SK-N-SH (cell line): ENCODE measurements around the gene NFIX. TPM values are rescaled to one million over a fixed set of nuclear protein-coding genes. Genes with fewer than 3 reads are reported as not detected.

Experiments
- CTCF ChIA-PET: fragments of 300-600, 350-600 bp; formaldehyde crosslinking; extraction: SDS; loops from one replicate; lab custom pipeline; 2021; lab: Yijun Ruan, JAX
- POLR2A ChIA-PET: fragments of 350-600 bp; sonication (Branson Sonifier 250); formaldehyde crosslinking; extraction: SDS; loops from one replicate; lab custom pipeline; 2020; ENCODE audit warnings: antibody characterized with exemption, inconsistent platforms; lab: Yijun Ruan, JAX
- DNase-seq: peaks from one replicate; pipeline ENCODE4 v3.0.0; 2012
- H2AFZ ChIP-seq: fragments of 200-600 bp; sonication (generic); 2 replicates; pipeline ENCODE4 v1.8.1; 2016; ENCODE audit warnings: antibody characterized with exemption, mild to moderate bottlenecking, low read depth
- H3F3A ChIP-seq: fragments of 200-600 bp; sonication (generic); replicated peaks from 2 replicates; pipeline ENCODE3; 2016; ENCODE audit warnings: antibody characterized with exemption, mild to moderate bottlenecking; ENCODE audit not compliant: insufficient read depth
- H3K27ac ChIP-seq, 2 experiments: fragments of 200-500 bp in 1 of 2; fragments of 200-600 bp in 1 of 2; sonication (Bioruptor generic) in 1 of 2; sonication (generic), shearing (Covaris generic) in 1 of 2; 2 replicates each; pipeline versions ENCODE4 v1.5.1 to v1.6.1; 2014 to 2016; ENCODE audit warnings: low read depth in 2 of 2, inconsistent platforms in 1 of 2, low read length in 1 of 2, mild to moderate bottlenecking in 1 of 2, mixed read lengths in 1 of 2
- H3K27me3 ChIP-seq: fragments of 200-600 bp; sonication (generic), shearing (Covaris generic); 2 replicates; pipeline ENCODE4 v1.6.1; 2016; ENCODE audit warnings: mixed run types; ENCODE audit not compliant: insufficient read depth
- H3K36me3 ChIP-seq, 2 experiments: fragments of 200-500 bp in 1 of 2; fragments of 200-600 bp in 1 of 2; sonication (Bioruptor generic) in 1 of 2; sonication (generic) in 1 of 2; replicated peaks in 1 of 2; 2 replicates each; pipeline versions ENCODE3 to v1.5.1; 2014 to 2016; ENCODE audit warnings: low read length in 1 of 2, mild to moderate bottlenecking in 1 of 2; ENCODE audit not compliant: insufficient read depth in 2 of 2, control insufficient read depth in 1 of 2
- H3K4me1 ChIP-seq, 2 experiments: fragments of 200-500 bp in 1 of 2; fragments of 200-600 bp in 1 of 2; sonication (Bioruptor generic) in 1 of 2; sonication (generic), shearing (Covaris generic) in 1 of 2; 2 replicates each; pipeline versions ENCODE4 v1.5.1 to v1.6.1; 2014 to 2016; ENCODE audit warnings: low read depth in 1 of 2, low read length in 1 of 2, mixed run types in 1 of 2; ENCODE audit not compliant: insufficient read depth in 2 of 2, control insufficient read depth in 1 of 2
- H3K4me2 ChIP-seq: fragments of 200-600 bp; sonication (generic), shearing (Covaris generic); 2 replicates; pipeline ENCODE4 v1.6.1; 2017; ENCODE audit warnings: mixed run types
- H3K4me3 ChIP-seq, 2 experiments: fragments of 200-500 bp in 1 of 2; fragments of 200-600 bp in 1 of 2; sonication (Bioruptor generic) in 1 of 2; sonication (generic), shearing (Covaris generic) in 1 of 2; 2 replicates each; pipeline versions ENCODE4 v1.5.1 to v1.8.1; 2014 to 2016; ENCODE audit warnings: low read depth in 2 of 2, inconsistent platforms in 1 of 2, low read length in 1 of 2, mild to moderate bottlenecking in 1 of 2, mixed read lengths in 1 of 2, moderate library complexity in 1 of 2
- H3K79me2 ChIP-seq: fragments of 200-600 bp; sonication (generic); 2 replicates; pipeline ENCODE4 v1.8.1; 2017; ENCODE audit warnings: mild to moderate bottlenecking; ENCODE audit not compliant: insufficient read depth
- H3K9ac ChIP-seq: fragments of 200-600 bp; sonication (generic); 2 replicates; pipeline ENCODE4 v1.6.1; 2017; ENCODE audit warnings: mixed run types
- H3K9me2 ChIP-seq: fragments of 200-600 bp; sonication (generic); 2 replicates; pipeline ENCODE4 v1.6.1; 2017; ENCODE audit warnings: mixed run types
- H3K9me3 ChIP-seq: fragments of 200-600 bp; sonication (generic); 2 replicates; pipeline ENCODE4 v1.6.1; 2017; ENCODE audit warnings: mixed run types, mild to moderate bottlenecking, moderate library complexity
- H4K20me1 ChIP-seq: fragments of 200-600 bp; sonication (generic); 2 replicates; pipeline ENCODE4 v1.6.1; 2017; ENCODE audit warnings: mild to moderate bottlenecking, mixed run types; ENCODE audit not compliant: insufficient read depth
- ELF1 ChIP-seq: IDR thresholded peaks from 2 replicates; pipeline ENCODE4 v1.4.0; 2012
- EP300 ChIP-seq, 2 experiments: IDR thresholded peaks; 2 replicates each; pipeline versions ENCODE4 v1.4.0 to v1.6.1; 2012; ENCODE audit warnings: borderline replicate concordance in 1 of 2, low read depth in 1 of 2, low read length in 1 of 2
- FOSL2 ChIP-seq: IDR thresholded peaks from 2 replicates; pipeline ENCODE4 v1.4.0; 2012; ENCODE audit warnings: low read depth, mild to moderate bottlenecking, moderate library complexity, borderline replicate concordance
- FOXJ3 ChIP-seq: sonication (generic); formaldehyde crosslinking; IDR thresholded peaks from 2 replicates; pipeline ENCODE4 v1.5.1; 2020; ENCODE audit warnings: mild to moderate bottlenecking, missing genetic modification reagents
- GABPA ChIP-seq: IDR thresholded peaks from 2 replicates; pipeline ENCODE4 v1.4.0; 2012; ENCODE audit warnings: low read depth, mild to moderate bottlenecking
- JUND ChIP-seq: IDR thresholded peaks from 2 replicates; pipeline ENCODE4 v1.4.0; 2012
- MAX ChIP-seq: IDR thresholded peaks from 2 replicates; pipeline ENCODE4 v1.4.0; 2012; ENCODE audit warnings: low read depth
- MEF2A ChIP-seq: IDR thresholded peaks from 2 replicates; pipeline ENCODE4 v1.4.0; 2012; ENCODE audit warnings: low read depth, borderline replicate concordance
- NFIC ChIP-seq: IDR thresholded peaks from 2 replicates; pipeline ENCODE4 v1.4.0; 2012; ENCODE audit warnings: borderline replicate concordance
- PBX3 ChIP-seq: IDR thresholded peaks from 2 replicates; pipeline ENCODE4; 2012
- RAD21 ChIP-seq: IDR thresholded peaks from 2 replicates; pipeline ENCODE4 v1.6.1; 2012; ENCODE audit warnings: mild to moderate bottlenecking, low read length
- RCOR1 ChIP-seq: fragments of 150-350 bp; IDR thresholded peaks from 2 replicates; pipeline ENCODE4 v1.6.1; 2017; ENCODE audit warnings: antibody characterized with exemption, low read length
- RFX5 ChIP-seq: IDR thresholded peaks from 2 replicates; pipeline ENCODE4 v1.6.1; 2012; ENCODE audit warnings: mild to moderate bottlenecking, improper control_type of control experiment, low read length
- SMC3 ChIP-seq: IDR thresholded peaks from 2 replicates; pipeline ENCODE4 v1.6.1; 2012; ENCODE audit warnings: low read depth, low read length, improper control_type of control experiment
- TCF12 ChIP-seq: IDR thresholded peaks from 2 replicates; pipeline ENCODE4 v1.4.0; 2012
- USF1 ChIP-seq: IDR thresholded peaks from 2 replicates; pipeline ENCODE4 v1.4.0; 2012; ENCODE audit warnings: low read depth, borderline replicate concordance
- USF2 ChIP-seq: fragments of 150-350 bp; IDR thresholded peaks from 2 replicates; pipeline ENCODE4 v1.6.1; 2017; ENCODE audit warnings: antibody characterized with exemption, low read length, low read depth, borderline replicate concordance
- ZBTB33 ChIP-seq: IDR thresholded peaks from 2 replicates; pipeline ENCODE4 v1.4.0; 2012; ENCODE audit warnings: low read depth, borderline replicate concordance
- WGBS: methylation state at CpG from one replicate; pipeline ENCODE4 v1.1.6; 2017; ENCODE audit warnings: low lambda C conversion rate; 5-methylcytosine and 5-hydroxymethylcytosine counted together
- polyA plus RNA-seq, 3 experiments: library from polyadenylated mRNA; depleted of rRNA; stranded (reverse); fragments of >200 nt; gene quantifications; 2 replicates each; pipeline ENCODE4 v1.2.3, GENCODE V29; 2012

The NFIX gene
- polyA plus RNA-seq, 1 of the 3 experiments (the other 2 are of a cell fraction): 14.8 TPM

GRCh38 chr19:12997179-12997966, 2.1 kb downstream of the NFIX start:
- no peak for DNase-seq
- CTCF ChIA-PET: interaction anchor here (1.0 to 2.5 kb wide), 6 partner anchors 14 to 97 kb away, joined by 3 to 12 read pairs (median 5); no protein-coding TSS in a partner anchor

GRCh38 chr19:12997967-12998940, 3.0 kb downstream of the NFIX start:
- H3F3A ChIP-seq: no peaks in the 10 kb centered on the region
- ChIA-PET POLR2A (no interaction called here), CTCF (interaction anchor here (1.0 to 2.5 kb wide), 7 partner anchors 15 to 96 kb away, joined by 3 to 12 read pairs (median 4); no protein-coding TSS in a partner anchor)
- H3K9me3 ChIP-seq: no peaks in the 10 kb centered on the region
- no peak overlapping the region for H3K4me2 ChIP-seq
- no peak overlapping the region for H3K27ac ChIP-seq
- no peak overlapping the region for H2AFZ ChIP-seq
- no peaks in the 10 kb centered on the region for H3K9me2 ChIP-seq
- peaks cover 9% of the 10 kb centered on the region; the same call in 1 of the 2 replicates for H4K20me1 ChIP-seq
- peaks cover 0 to 17% of the 10 kb centered on the region in 2 experiments; a peak in 1 of 4 replicates for H3K4me1 ChIP-seq
- DNase-seq: no peak
- H3K9ac ChIP-seq: no peak overlapping the region
- peaks cover 42% of the 10 kb centered on the region for H3K79me2 ChIP-seq
- no peaks in the 10 kb centered on the region for H3K27me3 ChIP-seq
- no peaks in the 10 kb centered on the region for H3K36me3 ChIP-seq
- WGBS: 94% methylated on average over 31 of the region's 32 CpGs
- H3K4me3 ChIP-seq: no peak overlapping the region
- no peak for TF ChIP-seq TCF12
- TF ChIP-seq PBX3: no peak
- no peak for TF ChIP-seq MEF2A
- no peak for TF ChIP-seq GABPA
- no peak for TF ChIP-seq MAX
- no peak for TF ChIP-seq NFIC
- TF ChIP-seq RAD21: no peak
- TF ChIP-seq RFX5: no peak
- TF ChIP-seq SMC3: no peak
- no peak for TF ChIP-seq ZBTB33
- TF ChIP-seq EP300 (IDR thresholded peaks at IDR 0.05; ENCODE audit: borderline replicate concordance in 1 of 2, low read depth in 1 of 2, low read length in 1 of 2): no peak
- no peak for TF ChIP-seq USF2

More at GRCh38 chr19:12997179-12997966, 2.1 kb downstream of the NFIX start:
- Histone ChIP-seq H4K20me1 (peaks cover 9% of the 10 kb centered on the region; the same call in 1 of the 2 replicates), H3K4me2 (peak overlapping the region; percentile 92), H3F3A (peaks cover 3% of the 10 kb centered on the region), H3K79me2 (peaks cover 40% of the 10 kb centered on the region), H3K27me3 (no peaks in the 10 kb centered on the region), H3K27ac (no peak overlapping the region), H3K4me3 (peak overlapping the region in 1 of 2 experiments; percentile 76; a peak in 1 of 4 replicates), H3K9me2 (no peaks in the 10 kb centered on the region), H3K9me3 (no peaks in the 10 kb centered on the region), H3K4me1 (peaks cover 0 to 17% of the 10 kb centered on the region in 2 experiments; a peak in 1 of 4 replicates), H3K9ac (no peak overlapping the region), H2AFZ (no peak overlapping the region), H3K36me3 (no peaks in the 10 kb centered on the region)
- POLR2A ChIA-PET: no interaction called here
- TF ChIP-seq ELF1 (no peak), FOXJ3 (CRISPR knock-in tag) (no peak), RCOR1 (no peak), RFX5 (no peak), NFIC (no peak), FOSL2 (no peak), USF1 (no peak), JUND (no peak)
- WGBS: 97% methylated on average over 19 of the region's 25 CpGs
